Bone marrow (tissue), 2 donors: ENCODE measurements around the gene FTCD.

ENCODE experiments used
- DNase-seq, 2 donors: peaks; one replicate each; lab custom pipeline; 2025; lab: John Stamatoyannopoulos, UW

FTCD gene

DNA sequence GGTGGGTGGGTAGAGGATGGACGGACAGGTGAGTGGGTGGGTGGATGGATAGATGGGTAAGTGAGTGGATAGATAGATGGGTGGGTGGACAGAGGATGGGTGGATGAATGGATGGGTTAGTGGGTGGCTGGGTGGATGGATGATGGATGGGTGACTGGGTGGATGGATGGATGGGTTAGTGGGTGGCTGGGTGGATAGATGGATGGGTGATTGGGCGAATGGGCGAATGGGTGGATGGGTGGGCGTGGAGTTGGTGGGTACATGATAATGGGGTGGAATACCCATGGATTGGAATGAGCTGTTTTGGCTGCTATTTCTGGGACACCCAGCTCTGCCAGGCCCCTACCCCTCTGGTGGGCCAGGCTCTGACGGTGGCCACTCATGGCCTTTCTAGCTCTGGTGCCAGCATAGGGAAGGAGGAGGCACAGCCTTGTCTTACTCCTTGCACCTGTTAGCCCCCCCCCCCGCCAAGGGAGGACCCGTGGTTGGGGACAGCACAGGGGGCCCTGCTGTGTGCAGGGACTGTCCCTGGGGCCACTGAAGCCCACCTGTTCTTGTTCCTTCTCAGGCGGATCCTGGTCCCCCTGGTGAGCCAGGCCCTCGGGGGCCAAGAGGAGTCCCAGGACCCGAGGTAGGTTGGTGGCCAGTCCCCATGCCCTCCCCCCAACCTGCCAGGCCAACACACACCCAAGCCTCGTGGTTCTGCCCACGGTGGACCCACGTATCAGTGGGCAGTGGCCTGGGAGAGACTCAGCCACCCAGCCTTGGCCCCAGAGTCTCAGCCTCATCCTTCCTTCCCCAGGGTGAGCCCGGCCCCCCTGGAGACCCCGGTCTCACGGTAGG lies 31.1 kb downstream of the FTCD start:
- DNase-seq = no peak

DNA sequence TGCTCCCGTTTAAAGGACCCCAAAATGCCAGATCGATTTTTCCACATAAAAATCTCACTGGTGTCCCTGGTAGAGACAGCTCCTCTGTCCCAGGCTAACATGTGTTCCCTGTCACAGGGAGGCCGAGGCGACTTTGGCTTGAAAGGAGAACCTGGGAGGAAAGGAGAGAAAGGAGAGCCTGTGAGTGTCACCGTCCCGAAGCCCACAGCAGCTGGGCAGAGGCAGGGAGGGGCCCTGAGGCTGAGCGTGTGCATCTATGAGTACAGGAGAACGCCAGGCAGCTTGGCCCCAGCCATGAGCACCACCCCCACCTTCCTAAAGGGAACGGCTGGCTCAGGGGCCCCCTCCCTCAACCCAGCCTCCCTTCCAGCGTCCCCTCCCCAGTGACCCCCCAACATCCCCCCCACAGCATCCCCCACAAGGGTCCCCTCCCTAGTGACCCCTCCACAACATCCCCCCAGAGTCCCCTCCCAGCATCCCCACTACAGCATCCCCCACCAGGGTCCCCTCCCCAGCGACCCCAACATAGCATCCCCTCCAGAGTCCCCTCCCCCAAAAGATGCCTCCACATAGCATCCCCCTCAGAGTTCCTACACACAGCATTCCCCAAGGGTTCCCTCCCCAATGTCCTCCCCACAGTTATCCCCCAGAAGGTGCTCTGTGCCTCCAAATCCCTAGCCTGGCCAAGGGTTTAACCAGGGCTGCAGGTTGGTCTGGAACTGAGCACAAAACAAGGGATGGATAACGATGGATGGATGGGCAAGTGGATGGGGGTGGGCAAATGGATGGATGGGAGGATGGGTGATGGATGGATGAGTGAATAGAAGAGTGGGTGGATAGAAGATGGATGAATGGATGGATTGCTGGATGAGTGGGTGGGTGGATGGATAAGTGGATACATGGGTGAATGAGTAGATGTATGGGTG lies 32.4 kb downstream of the FTCD start:
- DNase-seq = no peak

DNA sequence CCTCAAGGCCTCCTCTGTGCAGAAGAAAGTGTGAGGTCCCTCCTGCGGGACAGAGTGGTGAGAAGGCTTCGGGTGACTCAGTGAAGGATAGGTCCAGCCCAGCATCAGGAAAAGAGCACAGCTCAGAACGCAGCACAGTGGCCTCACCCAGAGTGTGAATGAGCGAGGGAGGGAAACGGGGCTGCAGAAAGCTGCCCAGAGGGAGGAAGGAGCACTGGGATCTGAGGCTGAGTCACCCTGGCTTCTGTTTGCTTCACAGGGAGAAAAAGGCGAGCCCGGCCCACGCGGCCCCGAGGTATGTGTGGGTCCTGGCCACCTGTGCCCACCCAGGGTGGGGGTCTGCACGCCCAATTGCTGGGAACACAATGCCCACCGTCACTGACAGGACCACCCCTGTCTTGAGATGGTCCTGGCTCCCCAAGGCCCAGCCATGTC lies 33.1 kb downstream of the FTCD start:
- no peak for DNase-seq

DNA sequence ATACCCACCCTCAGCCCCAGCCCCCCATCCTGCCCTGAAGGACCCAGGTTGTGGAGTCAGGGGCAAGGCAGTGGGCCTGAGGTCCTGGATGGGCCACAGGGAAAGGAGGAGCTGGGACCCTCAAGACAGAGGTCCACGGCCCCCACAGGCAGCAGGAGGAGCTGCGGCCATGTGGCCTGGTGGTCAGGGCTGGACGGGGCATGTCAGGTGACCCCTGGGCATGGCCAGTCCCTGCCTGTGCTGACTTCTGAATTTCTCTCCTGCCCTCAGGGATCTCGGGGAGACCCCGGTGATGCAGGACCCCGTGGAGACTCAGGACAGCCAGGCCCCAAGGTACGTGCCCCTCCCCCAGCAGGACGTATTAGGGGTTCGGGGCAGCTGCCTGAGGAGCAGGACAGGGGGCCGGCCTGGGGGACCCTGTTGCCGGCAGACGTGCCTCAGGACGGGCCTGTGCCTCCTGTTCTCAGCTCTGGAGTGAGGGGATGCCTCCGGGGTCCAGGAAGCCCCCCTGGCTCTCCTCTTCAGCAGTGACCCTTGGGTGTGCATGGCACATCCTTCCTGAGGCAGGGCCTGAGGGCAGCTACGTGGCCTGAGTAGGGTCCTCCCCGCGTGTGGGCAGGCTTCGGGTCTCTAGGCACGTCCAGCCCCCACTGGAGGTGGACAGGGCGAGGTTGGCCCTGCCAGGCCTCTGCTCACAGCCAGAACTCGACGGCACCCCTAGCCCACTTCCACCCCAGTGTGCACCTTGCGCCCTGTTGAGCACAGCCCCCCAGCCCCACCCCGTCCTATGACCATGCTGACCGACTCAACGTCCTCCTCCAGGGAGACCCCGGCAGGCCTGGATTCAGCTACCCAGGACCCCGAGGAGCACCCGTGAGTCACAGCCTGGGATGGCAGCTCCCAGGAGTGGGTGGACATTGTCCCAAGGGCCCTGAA lies 33.8 kb downstream of the FTCD start:
- DNase-seq = no peak

DNA sequence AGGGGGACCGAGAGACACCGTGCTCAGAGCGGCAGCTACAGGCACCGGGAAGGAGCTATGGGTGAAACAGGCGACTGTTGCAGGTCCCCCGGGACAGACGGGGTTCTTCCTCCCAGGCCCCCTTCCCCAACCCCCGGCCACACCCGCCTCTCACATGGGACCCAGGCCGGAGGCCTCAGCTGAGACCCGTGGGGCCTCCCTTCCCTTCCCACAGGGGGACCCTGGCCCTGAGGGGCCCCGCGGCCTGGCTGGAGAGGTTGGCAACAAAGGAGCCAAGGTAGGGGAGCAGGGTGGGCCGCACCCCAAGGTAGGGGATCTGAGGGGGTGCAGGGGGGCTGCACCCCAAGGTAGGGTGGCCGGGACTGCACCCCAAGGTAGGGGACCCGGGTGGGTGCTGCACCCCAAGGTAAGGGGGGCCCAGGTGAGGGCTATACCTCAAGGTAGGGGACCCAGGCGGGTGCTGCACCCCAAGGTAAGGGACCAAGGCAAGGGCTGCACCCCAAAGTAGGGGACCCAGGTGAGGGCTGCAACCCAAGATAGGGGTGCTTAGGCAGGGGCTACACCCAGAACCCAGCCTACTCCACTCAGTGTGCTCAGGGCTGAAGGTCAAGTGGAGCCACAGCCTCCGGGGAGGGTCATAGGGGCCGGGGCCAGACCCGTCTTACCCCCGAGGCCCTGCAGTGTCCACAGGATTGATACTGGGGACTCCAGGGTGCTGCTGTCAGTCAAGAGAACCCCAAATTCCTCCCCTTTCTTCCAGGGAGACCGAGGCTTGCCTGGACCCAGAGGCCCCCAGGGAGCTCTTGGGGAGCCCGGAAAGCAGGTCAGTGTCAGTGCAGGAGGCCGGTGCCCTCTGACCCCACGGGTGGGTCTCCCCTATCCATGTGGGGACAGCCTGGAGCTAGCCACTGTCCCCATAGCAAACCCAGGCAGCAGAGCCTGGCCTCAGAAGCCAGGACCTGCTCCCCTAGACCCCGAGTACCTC lies 34.8 kb downstream of the FTCD start:
- no peak for DNase-seq

DNA sequence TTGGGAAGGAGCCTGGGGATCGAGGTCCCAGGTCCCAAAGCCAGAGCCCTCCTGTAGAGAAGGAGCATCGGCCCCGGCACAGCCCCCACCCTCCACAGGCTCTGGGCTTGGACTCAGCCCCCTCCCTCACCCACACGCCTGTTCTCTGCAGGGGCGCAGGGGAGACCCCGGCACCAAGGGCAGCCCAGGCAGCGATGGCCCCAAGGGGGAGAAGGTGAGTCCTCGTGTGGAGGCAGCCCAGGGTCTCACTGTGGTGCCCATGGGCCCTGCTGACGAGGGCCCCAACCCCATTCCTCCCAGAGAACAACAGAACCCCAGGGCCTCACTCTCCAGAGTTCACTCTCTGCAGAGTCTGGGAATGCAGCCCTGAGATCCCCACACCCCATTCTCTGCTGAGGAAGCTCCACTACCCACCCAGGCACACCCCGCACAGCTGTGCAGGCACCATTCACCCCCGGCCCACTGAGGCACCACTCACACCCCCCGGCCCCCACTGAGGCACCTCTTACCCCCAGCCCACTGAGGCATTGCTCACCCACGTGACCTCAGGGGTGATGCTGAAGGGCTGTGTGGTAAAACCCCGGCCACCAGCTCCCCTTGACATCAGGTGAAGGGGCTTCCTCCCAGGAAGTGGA lies 35.6 kb downstream of the FTCD start:
- no peak for DNase-seq

DNA sequence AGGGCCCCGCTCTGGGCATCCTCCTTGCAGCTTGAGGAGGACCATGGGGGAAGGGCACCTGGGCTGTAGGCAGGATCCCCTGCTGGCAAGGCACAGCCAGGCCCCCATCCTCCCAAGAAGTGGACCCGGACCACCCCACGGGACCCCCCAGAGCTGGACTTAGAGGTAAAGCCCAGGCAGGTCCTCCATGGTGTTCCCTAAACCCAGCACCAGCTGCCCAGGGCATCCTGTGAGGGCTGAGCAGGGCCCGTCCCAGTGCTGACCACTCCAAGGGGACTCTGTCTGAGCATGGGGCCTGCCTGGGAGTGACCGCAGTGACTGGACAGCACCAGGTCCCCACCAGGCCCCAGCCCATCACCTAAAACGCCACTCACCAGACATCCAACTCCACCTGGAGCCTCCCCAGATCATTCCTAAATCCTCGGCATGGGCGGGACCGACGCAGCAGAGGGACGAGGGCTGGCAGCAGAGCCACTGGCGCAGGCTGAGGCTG lies 36.2 kb downstream of the FTCD start:
- no peak for DNase-seq

DNA sequence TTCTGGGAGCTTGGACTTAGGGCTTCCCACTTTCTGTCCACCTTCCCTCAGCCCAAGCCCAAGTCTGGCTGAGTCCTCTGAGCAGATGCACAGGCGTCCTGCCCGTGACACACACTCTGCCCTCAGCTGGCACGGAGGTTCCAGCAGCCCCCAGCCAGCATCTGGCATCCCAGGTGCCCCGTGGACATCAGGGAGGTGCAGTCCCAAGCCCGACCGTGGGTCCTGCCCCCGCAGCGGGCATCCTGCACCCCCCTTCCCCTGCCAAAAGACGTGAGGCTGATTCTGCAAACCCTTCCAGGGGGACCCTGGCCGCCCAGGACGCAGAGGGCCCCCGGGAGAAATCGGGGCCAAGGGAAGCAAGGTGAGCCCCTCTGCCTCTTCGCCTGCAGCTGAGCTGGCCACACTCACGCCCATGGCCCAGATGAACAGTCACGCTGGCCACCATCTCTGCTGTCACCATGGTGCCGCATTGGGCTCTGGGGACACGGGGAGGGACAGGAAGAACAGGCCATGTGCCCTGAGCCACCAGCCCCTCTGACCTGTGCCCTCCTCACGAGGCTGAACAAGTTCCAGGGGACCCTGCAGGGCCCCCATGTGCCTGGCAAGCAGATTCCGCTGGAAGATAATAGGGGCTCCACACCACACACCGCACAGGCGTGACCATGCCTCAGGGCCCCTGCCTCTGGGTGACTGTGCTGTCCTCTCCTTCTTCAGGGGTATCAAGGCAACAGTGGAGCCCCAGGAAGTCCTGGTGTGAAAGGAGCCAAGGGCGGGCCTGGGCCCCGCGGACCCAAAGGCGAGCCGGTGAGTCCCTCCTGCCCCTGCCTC lies 36.8 kb downstream of the FTCD start:
- DNase-seq = no peak

DNA sequence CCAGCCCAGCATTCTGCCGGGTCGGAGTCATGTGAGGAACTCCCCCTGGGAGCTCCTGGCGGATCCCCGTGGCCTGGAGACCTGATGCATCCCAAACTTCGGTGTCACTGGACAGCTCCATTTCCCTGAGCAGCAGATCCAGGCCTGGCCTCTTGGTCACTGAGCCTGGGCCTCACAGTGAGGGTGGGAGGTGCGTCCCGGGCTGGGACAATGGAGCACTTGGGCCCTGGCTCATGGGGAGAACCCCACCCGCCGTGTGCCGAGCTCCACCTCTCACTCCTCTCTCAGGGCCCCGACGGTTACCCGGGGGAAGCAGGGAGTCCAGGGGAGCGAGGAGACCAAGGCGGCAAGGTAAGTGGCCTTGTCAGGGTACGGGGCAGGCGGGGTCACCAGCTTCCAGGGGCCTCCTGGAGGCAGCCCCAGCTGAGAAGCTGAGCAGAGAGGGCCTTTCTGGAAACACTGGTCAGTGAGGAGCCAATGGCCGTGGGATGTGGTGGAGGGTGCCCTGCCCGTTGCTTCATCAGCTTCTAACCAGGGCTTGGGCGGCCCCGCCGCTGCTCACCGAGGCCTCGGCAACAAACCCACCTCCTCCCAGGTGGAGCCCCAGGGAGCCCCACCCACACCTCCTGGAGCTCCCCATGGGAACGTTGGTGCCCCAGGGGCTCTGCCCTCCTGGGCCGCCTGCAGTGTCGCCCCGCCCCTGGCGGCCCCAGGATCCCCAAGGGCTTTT lies 37.6 kb downstream of the FTCD start:
- DNase-seq = no peak

DNA sequence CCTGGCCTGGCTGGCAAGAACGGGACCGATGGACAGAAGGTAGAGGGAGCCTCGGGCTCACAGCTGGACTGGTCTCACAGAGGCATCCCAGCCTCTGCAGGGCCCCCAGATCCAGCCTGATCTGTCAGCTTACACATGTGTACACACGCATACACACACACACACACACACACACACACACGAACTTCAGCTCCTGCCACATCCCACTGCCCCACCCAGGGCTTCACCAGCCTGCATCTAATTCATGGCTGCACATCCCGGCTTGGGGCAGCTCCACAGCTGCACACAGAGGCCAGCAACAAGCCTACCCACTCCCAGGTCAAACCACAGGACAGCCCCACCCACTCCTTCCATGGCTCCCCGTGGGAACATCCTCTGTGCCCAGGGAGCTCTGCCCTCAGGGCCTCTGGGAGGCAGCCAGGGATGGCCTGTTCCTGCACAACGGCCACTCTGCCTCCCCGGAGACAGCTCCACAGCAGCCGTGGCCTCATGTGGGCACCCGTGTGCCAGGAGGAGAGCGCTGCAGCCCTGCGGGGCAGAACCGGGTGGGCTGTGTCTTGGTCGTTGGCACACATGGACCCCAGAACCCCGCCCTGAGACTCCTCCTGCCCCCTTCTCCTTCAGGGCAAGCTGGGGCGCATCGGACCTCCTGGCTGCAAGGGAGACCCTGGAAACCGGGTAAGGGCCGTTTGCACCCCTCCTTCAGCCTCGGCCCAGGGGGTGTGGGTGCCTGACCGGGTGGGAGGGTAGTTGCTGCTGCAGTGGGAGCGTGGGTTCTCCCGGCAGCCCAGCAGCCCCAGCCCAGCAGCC lies 38.4 kb downstream of the FTCD start:
- no peak for DNase-seq

DNA sequence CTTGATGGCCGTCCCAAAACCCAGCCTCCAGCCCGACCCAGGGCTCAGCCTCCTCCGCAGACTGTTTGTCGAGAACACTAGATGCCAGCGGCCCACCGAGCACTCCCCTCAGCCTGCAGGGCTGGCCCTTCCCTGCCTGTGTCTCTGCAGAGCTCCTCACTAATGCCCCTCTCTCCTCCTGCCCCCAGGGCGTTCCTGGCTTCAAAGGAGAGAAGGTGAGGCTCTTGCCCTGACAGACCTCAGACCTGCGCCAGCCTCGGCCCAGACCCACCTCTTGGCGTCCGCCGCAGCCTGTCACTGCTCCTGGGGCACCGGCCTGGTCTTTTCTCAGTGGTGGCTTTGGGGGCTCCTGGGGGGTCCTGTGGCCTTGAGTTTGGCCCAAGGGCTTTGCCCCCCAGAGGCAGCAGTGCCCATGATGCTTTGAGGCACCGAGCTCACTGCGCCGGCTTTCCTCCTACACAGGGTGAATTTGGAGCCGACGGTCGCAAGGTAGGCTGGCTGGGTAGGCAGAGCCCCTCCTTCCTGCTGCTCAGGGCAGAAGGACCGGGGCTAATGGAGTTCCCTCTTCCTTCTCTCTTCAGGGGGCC lies 39.1 kb downstream of the FTCD start:
- no peak for DNase-seq

DNA sequence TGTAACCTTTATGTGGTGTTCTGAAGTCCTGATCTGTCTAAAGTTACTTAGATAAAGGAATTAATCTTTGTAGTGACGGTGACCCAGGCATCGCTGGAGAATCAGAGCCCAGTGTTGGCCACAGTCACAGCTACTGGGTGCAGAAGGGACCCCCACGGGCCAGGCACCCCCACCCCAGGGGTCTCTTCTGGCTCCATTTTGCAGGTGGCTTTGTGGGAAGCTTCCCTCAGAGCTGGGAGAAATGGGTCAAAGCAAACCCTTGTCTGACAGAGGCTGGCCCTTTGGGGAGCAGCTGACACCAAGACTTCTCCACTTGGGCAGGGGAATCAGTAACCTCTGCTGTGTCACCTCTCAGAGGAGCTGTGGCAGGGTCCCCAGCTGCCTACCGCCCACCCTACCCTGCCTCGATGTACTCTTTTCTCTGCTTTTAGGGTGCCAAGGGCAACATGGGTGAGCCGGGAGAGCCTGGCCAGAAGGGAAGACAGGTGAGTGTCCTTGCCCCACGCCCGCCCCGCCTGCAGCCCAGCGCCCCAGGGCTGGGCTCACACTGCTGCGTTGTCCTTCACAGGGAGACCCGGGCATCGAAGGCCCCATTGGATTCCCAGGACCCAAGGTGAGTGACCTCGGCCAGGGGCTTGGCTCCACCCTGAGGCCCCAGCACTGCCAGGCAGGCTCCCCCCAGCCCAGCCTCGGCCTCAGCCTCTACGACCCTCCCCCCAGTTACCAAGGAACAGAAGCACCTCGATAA lies 39.8 kb downstream of the FTCD start:
- DNase-seq = no peak

DNA sequence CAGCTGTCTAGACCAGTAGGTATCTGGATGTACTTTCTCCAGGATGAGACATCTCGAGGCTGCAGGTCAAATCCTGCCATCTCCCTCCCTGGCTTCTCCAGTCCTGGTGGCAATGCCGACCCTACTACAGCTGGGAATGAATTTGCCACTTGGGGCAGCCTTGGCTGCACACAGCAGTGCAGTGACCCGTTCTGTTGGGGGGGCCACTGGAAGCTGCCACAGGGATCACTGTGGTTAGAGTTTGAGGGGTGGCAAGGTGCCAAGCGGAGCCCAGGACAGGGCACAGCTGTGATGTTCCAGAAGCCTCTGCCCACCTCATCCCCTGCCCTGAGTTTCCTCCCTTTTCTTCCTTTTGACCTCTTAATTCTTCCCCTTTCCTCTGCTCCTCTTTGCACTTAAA lies 40.4 kb downstream of the FTCD start:
- DNase-seq = no peak

DNA sequence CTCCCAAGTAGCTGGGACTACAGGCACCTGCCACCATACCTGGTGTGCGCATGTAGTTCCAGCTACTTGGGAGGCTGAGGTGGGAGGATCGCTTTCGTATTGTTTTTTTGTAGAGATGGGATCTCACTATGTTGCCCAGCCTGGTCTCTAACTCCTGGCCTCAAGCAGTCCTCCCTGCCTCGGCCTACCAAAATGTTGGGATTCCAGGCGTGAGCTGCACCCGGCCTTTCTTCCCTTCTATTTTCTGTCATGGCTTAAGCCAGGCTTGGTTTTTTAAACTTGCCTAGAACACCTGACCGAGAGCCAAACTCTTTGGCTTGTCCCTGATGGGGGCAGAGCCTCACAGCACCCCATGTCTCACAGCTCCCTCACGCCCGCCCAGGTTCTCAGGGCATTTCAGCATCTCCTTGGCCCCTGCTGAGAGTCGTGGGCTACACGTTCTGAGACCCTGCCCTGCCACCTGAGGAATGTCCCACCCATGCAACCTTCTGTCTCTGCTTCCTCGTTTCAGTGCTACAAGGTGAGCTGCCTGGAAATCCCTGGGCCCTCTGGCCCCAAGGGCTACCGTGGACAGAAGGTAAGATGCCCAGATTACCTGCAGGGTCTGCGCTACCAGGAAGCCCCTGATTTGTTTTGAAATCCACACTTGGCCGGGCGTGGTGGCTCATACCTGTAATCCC lies 41.7 kb downstream of the FTCD start:
- DNase-seq = no peak

DNA sequence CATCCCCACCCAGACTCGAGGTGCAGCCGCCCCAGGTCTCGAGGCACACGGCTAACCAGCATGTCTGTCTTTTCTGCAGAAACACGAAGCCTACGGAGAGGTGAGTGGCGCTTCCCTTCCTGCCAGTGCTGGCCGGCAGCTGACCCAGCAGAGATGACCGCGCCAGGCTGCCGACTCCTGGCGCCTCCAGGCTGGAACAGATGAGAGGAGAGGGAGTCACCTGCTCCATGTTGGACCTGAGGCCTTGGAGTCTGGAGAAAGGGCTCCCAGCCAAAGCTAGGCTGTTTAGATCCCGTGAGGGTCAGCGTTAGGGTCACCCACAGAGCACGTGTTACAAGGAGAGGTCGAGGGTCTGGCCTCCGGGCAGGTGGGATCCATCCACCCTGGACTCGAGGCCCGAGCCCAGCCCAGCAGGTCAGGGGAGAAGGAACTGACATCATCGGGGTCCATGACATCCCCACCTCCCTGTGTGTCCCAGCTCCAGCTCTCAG lies 42.6 kb downstream of the FTCD start:
- no peak for DNase-seq
